GM12873 (cell line): ENCODE measurements around the gene PSPH.
A peak's percentile ranks its signal among the peaks of the same experiment; 100 is the strongest.

Experiments
- TF ChIP-seq, protein P1 (sequence below): IDR thresholded peaks from 2 replicates; pipeline ENCODE4 v1.5.1; 2012; ENCODE audit warnings: low read depth, mild to moderate bottlenecking, moderate library complexity, low read length, control low read depth; ENCODE audit not compliant: insufficient read depth; ENCODE audit errors: missing control alignments

Gene PSPH

DNA sequence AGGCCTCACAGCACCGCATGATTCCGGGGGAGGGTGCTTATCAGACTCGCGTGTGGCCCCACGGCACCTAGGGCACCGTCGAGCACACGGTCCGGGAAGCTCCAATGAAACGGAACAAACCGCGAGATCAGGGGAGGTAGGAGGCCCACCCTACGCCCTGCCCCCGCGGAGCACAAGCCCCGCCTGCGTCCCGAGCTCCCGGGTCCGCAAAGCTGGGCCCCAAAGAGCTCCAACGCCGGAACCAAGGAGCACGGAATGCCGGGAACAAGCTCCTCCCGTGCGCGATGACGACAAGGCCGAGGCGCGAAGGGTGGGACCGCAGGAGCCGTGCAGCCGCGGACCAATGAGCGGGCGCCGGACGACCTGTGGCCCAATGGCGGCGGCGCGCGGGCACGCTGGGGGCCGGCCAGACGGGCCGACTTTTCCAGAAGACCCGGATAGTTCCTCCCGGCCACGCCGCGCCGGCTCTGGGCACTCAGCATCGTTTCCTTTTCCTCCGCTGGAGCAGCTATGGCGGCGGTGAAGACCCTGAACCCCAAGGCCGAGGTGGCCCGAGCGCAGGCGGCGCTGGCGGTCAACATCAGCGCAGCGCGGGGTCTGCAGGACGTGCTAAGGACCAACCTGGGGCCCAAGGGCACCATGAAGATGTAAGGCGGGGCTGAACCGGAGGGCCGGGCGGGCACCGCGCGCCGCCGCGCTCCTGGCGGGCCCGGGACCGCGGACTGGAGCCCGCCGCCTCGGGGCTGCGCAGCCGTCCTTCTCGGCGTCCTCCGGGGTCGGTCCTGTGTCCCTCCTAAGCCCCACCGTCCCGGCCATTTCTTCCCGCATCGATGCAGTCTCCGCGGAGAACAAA lies at the start of gene PSPH, which contains the start of gene CCT6A:
Gene PSPH (minus strand): TSS at position 106 of the 853 bp plus-strand sequence. CDS start 30,232 bp downstream, outside the sequence.
Gene CCT6A (plus strand): TSS at position 427 of the 853 bp plus-strand sequence. CDS start 84 bp downstream, at position 511.
- TF ChIP-seq, protein P1, sequence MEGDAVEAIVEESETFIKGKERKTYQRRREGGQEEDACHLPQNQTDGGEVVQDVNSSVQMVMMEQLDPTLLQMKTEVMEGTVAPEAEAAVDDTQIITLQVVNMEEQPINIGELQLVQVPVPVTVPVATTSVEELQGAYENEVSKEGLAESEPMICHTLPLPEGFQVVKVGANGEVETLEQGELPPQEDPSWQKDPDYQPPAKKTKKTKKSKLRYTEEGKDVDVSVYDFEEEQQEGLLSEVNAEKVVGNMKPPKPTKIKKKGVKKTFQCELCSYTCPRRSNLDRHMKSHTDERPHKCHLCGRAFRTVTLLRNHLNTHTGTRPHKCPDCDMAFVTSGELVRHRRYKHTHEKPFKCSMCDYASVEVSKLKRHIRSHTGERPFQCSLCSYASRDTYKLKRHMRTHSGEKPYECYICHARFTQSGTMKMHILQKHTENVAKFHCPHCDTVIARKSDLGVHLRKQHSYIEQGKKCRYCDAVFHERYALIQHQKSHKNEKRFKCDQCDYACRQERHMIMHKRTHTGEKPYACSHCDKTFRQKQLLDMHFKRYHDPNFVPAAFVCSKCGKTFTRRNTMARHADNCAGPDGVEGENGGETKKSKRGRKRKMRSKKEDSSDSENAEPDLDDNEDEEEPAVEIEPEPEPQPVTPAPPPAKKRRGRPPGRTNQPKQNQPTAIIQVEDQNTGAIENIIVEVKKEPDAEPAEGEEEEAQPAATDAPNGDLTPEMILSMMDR = no peak

DNA sequence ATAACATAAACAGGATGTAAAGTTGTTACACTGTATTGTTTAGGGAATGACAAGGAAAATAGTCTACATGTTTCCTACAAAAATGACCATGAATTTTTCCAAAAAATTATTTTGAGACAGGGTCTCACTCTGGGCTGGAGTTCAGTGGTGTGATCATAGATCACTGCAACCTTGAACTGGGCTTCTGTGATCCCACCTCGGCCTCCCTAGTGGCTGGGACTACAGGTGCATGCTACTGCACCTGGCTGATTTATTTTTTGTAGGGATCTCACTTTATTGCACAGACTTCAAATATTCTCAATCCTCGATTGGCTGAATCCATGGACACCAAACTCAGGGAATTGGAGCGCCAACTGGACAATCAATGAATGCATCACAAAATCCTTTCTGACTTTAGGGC lies 48.4 kb upstream of the PSPH start:
- TF ChIP-seq, protein P1 = peak; percentile 19

DNA sequence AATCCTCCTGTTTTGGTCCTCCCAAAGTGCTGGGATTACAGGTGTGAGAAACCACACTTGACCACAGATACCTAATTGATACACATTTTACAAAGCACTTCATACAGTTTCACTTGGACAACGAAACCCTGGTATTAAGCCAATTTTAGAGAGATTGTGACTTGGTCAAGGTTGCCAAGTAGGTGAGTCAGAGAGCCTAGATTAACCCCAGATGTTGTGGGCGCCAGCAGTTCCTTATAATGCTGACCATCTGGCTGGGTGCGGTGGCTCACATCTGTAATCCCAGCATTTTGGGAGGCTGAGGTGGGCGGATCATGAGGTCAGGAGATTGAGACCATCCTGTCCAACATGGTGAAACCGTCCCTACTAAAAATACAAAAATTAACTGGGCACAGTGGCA lies 46.5 kb upstream of the PSPH start:
- TF ChIP-seq, protein P1 = no peak

DNA sequence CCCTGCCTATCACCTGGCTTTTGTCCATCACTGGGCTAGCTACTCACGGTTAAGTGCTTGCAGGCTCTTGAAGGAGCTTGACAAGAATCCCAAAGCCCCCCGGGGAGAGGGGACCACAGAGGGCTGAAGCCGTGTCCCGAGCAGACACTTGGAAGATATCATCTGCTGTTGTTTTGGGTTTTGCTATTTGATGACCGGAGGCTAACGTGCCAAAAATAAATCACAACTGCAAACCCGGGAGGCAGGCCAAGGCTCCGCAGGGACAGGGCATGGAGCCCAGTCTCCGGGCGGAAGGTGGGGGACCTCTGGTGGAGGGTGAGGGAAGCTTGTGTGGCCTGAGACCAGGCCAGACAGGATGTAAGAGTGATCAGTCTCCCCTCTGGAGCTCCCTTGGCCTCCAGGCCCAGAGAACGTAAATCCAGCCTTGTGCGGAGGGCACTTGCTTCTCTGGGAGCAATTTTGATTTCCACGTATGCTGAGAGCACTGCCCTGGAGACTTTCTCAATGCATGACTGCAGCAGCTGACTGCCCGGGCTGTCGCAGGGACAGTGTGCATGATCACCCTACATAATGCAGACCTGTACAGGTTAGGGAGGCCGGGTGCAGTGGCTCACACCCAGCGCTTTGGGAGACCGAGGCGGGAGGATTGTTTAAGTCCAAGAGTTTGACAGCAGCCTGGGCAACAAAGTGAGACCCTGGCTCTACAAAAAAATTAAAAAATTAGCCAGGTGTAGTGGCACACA lies 41.7 kb upstream of the PSPH start, which contains the start of gene PHKG1:
Gene PHKG1 (minus strand): TSS at position 164 of the 743 bp plus-strand sequence. CDS start 4,011 bp downstream, outside the sequence.
- TF ChIP-seq, protein P1 = peak; percentile 7

DNA sequence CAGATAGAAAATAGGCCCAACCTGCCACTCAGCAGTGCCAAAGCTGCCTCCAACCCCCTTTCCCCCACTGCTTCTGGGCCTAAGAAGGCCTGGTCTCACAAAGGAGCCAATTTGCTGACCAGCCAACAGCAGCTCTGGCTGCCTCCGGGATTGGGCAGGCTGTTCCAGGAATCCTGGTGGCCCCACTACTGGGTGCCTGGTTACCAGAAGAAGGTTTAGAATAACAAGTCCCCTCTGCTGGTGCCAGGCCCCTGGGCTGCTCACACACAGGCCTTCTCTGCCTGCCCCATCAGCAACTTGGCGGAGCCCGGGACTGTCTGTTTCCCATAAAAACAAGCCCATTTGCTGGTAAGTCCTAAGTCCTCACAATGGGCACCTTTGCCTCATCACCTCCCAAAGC lies 40.3 kb upstream of the PSPH start:
- TF ChIP-seq, protein P1 = no peak

DNA sequence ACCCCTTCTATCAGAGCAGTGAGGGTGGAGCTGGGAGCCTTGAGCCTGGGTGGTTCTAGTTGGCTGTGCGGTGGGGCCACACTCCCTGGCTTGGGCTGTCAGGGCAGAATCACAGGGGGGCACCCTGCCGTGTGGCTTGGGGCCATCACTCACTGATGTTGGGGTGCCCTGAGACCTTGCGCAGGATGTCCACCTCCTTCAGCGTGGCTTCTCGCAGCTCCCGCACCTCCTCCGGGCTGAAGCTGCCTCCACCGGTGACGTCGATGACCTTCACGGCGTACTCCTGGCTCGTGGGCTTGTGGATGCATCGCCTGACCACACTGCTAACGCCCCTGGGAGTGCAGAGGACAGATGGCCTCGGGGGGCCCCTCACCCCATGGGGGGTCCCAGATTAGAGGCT lies 36.2 kb upstream of the PSPH start:
- TF ChIP-seq, protein P1 = no peak

DNA sequence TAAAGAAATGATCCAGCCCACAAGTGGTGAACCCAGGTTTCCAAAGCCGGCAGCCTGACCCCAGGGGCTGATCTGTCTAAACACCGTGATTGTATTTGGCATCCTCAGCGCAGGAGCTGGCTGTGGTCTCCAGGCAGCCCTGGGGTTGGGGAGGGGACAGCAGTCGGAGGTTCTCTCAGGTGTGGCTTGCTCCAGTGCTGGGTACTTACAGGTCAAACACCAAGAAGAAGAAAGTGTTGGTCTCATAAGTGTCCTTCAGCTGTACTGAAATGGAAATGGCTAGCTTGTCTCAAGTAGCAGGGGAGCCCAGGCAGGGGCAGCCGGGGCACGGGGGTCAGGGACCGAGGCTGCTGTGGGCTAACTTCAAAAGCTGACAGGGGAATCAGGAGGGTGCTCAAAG lies 35.5 kb upstream of the PSPH start:
- TF ChIP-seq, protein P1 = no peak
